Endothelial cell of umbilical vein (primary cell): ENCODE data around the gene TFF1. TPM values are rescaled to one million over a fixed set of nuclear protein-coding genes. Genes with fewer than 3 reads are reported as not detected.

Source experiments
- BruUV-seq: library from RNA; stranded (reverse); fragments of 400-500 nt; replicated peaks from 2 replicates; lab custom pipeline; 2021; lab: Mats Ljungman, UMichigan
- CTCF ChIA-PET: fragments of 300-600, 350-600 bp; sonication (Branson Sonifier 250); formaldehyde crosslinking; loops from one replicate; lab custom pipeline; 2021; ENCODE audit warnings: antibody characterized with exemption, inconsistent platforms; lab: Charles Lee
- POLR2A ChIA-PET: fragments of 300-600, 350-600 bp; sonication (Branson Sonifier 250); formaldehyde crosslinking; loops from one replicate; lab custom pipeline; 2021; ENCODE audit warnings: antibody characterized with exemption, inconsistent platforms; lab: Charles Lee
- DNase-seq: peaks from one replicate; pipeline ENCODE4 v3.0.0-alpha.2; 2011; ENCODE audit warnings: low read depth, low spot score
- FAIRE-seq: peaks from 2 replicates; lab custom pipeline; 2011; peaks lifted over from hg19 to GRCh38; lab: Jason Lieb, UNC
- H2AFZ ChIP-seq: 2 replicates; pipeline ENCODE4 v1.6.0; 2012; ENCODE audit warnings: low read depth, low read length, control low read depth, inconsistent platforms
- H3K27ac ChIP-seq: 2 replicates; pipeline ENCODE4 v1.5.1; 2011; ENCODE audit warnings: low read depth, mild to moderate bottlenecking, control low read depth, low read length, moderate library complexity; ENCODE audit not compliant: insufficient read depth
- H3K27me3 ChIP-seq, 2 experiments: 2 replicates each; pipeline versions ENCODE4 v1.6.0 to v1.6.1; 2011; ENCODE audit warnings: low read length in 2 of 2, mixed read lengths in 1 of 2; ENCODE audit not compliant: control insufficient read depth in 2 of 2, insufficient read depth in 2 of 2
- H3K36me3 ChIP-seq, 2 experiments: 2 replicates in 1 of 2; 3 replicates in 1 of 2; pipeline ENCODE4 v1.5.1; 2011; ENCODE audit warnings: low read length in 2 of 2, mild to moderate bottlenecking in 1 of 2, moderate library complexity in 1 of 2; ENCODE audit not compliant: control insufficient read depth in 2 of 2, insufficient read depth in 2 of 2; ENCODE audit errors: extremely low read depth in 1 of 2
- H3K4me1 ChIP-seq: 3 replicates; pipeline ENCODE4 v1.5.1; 2011; ENCODE audit warnings: mild to moderate bottlenecking, low read length; ENCODE audit not compliant: control insufficient read depth, insufficient read depth; ENCODE audit errors: extremely low read depth
- H3K4me2 ChIP-seq: 2 replicates; pipeline ENCODE4 v1.6.1; 2011; ENCODE audit warnings: low read length, control low read depth, mixed read lengths; ENCODE audit not compliant: insufficient read depth
- H3K4me3 ChIP-seq, 3 experiments: fragments of 200-600 bp in 1 of 3; sonication (generic), shearing (Covaris generic) in 1 of 3; replicated peaks in 1 of 3; 2 replicates each; pipeline ENCODE4 v1.5.1; 2011 to 2016; ENCODE audit warnings: control low read depth in 3 of 3, low read length in 3 of 3, mild to moderate bottlenecking in 2 of 3, inconsistent platforms in 1 of 3, low read depth in 1 of 3, moderate library complexity in 1 of 3; ENCODE audit not compliant: insufficient read depth in 1 of 3
- H3K79me2 ChIP-seq: 2 replicates; pipeline ENCODE4 v1.6.0; 2012; ENCODE audit warnings: low read length, inconsistent platforms; ENCODE audit not compliant: control insufficient read depth, insufficient read depth
- H3K9ac ChIP-seq: replicated peaks from 2 replicates; pipeline ENCODE3; 2011; ENCODE audit warnings: low read length, control low read depth; ENCODE audit not compliant: insufficient read depth; ENCODE audit errors: extremely low read depth
- H3K9me1 ChIP-seq: replicated peaks from 3 replicates; pipeline ENCODE4 v1.6.0; 2011; ENCODE audit warnings: mild to moderate bottlenecking, low read length; ENCODE audit not compliant: control insufficient read depth, insufficient read depth; ENCODE audit errors: extremely low read depth
- H3K9me3 ChIP-seq: replicated peaks from 2 replicates; pipeline ENCODE4 v1.5.1; 2012; ENCODE audit warnings: low read length, inconsistent platforms; ENCODE audit not compliant: control insufficient read depth, insufficient read depth
- H4K20me1 ChIP-seq: replicated peaks from 2 replicates; pipeline ENCODE3; 2011; ENCODE audit warnings: mild to moderate bottlenecking, low read length; ENCODE audit not compliant: control insufficient read depth, insufficient read depth; ENCODE audit errors: extremely low read depth
- EZH2 ChIP-seq: IDR thresholded peaks from 2 replicates; pipeline ENCODE4 v1.6.1; 2012; ENCODE audit warnings: borderline replicate concordance, low read depth, mild to moderate bottlenecking, moderate library complexity, low read length, inconsistent platforms; ENCODE audit not compliant: severe bottlenecking
- FOS ChIP-seq: IDR thresholded peaks from 2 replicates; pipeline ENCODE4 v1.6.1; 2011; ENCODE audit warnings: mild to moderate bottlenecking, low read length, moderate library complexity, borderline replicate concordance; ENCODE audit not compliant: insufficient read depth
- GATA2 ChIP-seq: IDR thresholded peaks from 2 replicates; pipeline ENCODE4 v1.7.0; 2011; ENCODE audit warnings: low read depth, mild to moderate bottlenecking, moderate library complexity, mixed read lengths, low read length; ENCODE audit not compliant: insufficient read length, insufficient read depth
- JUN ChIP-seq: IDR thresholded peaks from 2 replicates; pipeline ENCODE4 v1.6.1; 2011; ENCODE audit warnings: borderline replicate concordance, low read depth; ENCODE audit not compliant: insufficient read length, insufficient read depth
- MAX ChIP-seq: IDR thresholded peaks from 2 replicates; pipeline ENCODE4 v1.6.1; 2011; ENCODE audit not compliant: insufficient read depth, insufficient read length
- MYC ChIP-seq: IDR thresholded peaks from one replicate; pipeline ENCODE4 v1.6.1; 2011; ENCODE audit warnings: mild to moderate bottlenecking, low read depth, low read length
- POLR2A ChIP-seq: IDR thresholded peaks from 2 replicates; pipeline ENCODE4 v1.6.1; 2012; ENCODE audit warnings: low read depth, mild to moderate bottlenecking, control low read depth, low read length
- POLR2AphosphoS5 ChIP-seq: IDR thresholded peaks from 2 replicates; pipeline ENCODE4 v1.6.1; 2012; ENCODE audit warnings: low read depth, mild to moderate bottlenecking, control low read depth, low read length, moderate library complexity; ENCODE audit not compliant: insufficient read depth
- dilution Hi-C: fragments of 300-500 bp; cut with MboI; formaldehyde crosslinking; loops from one replicate; pipeline ENCODE4 v1.15.0; 2019; ENCODE audit warnings: low sequenced_read_pairs; ENCODE audit not compliant: extremely low pct_ligation_motif_present
- intact Hi-C: fragments of 100-400 bp; cut with micrococcal nuclease; formaldehyde crosslinking; loops from one replicate; pipeline ENCODE4 v1.10.0; 2022
- polyA plus RNA-seq, 4 experiments: library from polyadenylated mRNA; depleted of rRNA in 3 of 4; stranded (reverse) in 3 of 4; unstranded in 1 of 4; fragments of >200 nt; gene quantifications; 2 replicates each; pipeline versions ENCODE4 v1.2.1 to v1.2.3, GENCODE V29; 2011 to 2012; ENCODE audit warnings: missing spikeins in 1 of 4
- total RNA-seq: library from RNA; stranded (reverse); gene quantifications from 2 replicates; pipeline ENCODE4 v1.2.3, GENCODE V29; 2021
- TF ChIP-seq, protein P1 (sequence below), 2 donors: IDR thresholded peaks; 1 replicate in 1 of 2; 2 replicates in 1 of 2; pipeline ENCODE4 v1.5.1; 2011; ENCODE audit warnings: low read length in 2 of 2, mild to moderate bottlenecking in 2 of 2, moderate library complexity in 2 of 2, control low read depth in 1 of 2, inconsistent platforms in 1 of 2, low read depth in 1 of 2; ENCODE audit not compliant: insufficient read depth in 1 of 2; ENCODE audit errors: extremely low read depth in 1 of 2

The TFF1 gene
- total and polyA plus RNA-seq, 2 donors (not counting 3 experiments of a cell fraction or from before 2014, with no cell fraction given), result not detected

- no peaks in the 10 kb centered on the region for H3K27me3 ChIP-seq
- H3K9ac ChIP-seq, result no peak overlapping the region
- no peaks in the 10 kb centered on the region for H3K79me2 ChIP-seq
- no peaks in the 10 kb centered on the region for H4K20me1 ChIP-seq
- intact Hi-C loops (no loop called here), dilution Hi-C loops (no loop called here)
- H2AFZ ChIP-seq, result no peak overlapping the region
- no TSS peak for BruUV-seq
- H3K9me1 ChIP-seq, result no peaks in the 10 kb centered on the region
- no peaks in the 10 kb centered on the region for H3K9me3 ChIP-seq
- FAIRE-seq, result no peak
- H3K4me2 ChIP-seq, result no peak overlapping the region
- no peak overlapping the region for H3K4me3 ChIP-seq
- CTCF ChIA-PET, result interaction anchor here (1.0 kb wide), 2 partner anchors 14 to 64 kb away, joined by 3 read pairs; no protein-coding TSS in a partner anchor
- POLR2A ChIA-PET, result no interaction called here
- H3K4me1 ChIP-seq, result no peaks in the 10 kb centered on the region
- H3K36me3 ChIP-seq, result no peaks in the 10 kb centered on the region
- DNase-seq, result no peak
- H3K27ac ChIP-seq, result no peak overlapping the region
- no peak for TF ChIP-seq JUN
- TF ChIP-seq POLR2AphosphoS5, result no peak
Measured at GRCh38 chr21:42375506-42375905, 9.2 kb upstream of the TFF1 start.

- no peaks in the 10 kb centered on the region for H3K4me1 ChIP-seq
- no peaks in the 10 kb centered on the region for H3K27me3 ChIP-seq
- no peak overlapping the region for H3K4me2 ChIP-seq
- DNase-seq, result no peak
- H3K4me3 ChIP-seq, result no peak overlapping the region
- no peak overlapping the region for H3K27ac ChIP-seq
- intact Hi-C loops, result no loop called here
- TF ChIP-seq, protein P1, sequence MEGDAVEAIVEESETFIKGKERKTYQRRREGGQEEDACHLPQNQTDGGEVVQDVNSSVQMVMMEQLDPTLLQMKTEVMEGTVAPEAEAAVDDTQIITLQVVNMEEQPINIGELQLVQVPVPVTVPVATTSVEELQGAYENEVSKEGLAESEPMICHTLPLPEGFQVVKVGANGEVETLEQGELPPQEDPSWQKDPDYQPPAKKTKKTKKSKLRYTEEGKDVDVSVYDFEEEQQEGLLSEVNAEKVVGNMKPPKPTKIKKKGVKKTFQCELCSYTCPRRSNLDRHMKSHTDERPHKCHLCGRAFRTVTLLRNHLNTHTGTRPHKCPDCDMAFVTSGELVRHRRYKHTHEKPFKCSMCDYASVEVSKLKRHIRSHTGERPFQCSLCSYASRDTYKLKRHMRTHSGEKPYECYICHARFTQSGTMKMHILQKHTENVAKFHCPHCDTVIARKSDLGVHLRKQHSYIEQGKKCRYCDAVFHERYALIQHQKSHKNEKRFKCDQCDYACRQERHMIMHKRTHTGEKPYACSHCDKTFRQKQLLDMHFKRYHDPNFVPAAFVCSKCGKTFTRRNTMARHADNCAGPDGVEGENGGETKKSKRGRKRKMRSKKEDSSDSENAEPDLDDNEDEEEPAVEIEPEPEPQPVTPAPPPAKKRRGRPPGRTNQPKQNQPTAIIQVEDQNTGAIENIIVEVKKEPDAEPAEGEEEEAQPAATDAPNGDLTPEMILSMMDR (IDR thresholded peaks at IDR 0.05; ENCODE audit: extremely low read depth in 1 of 2, insufficient read depth in 1 of 2, low read depth in 1 of 2, low read length in 2 of 2), result no peak
- no peak for TF ChIP-seq MYC
- TF ChIP-seq EZH2, result no peak
- TF ChIP-seq JUN, result no peak
- no peak for TF ChIP-seq GATA2
- TF ChIP-seq POLR2A, result no peak
- no peak for TF ChIP-seq FOS
- no peak for TF ChIP-seq POLR2AphosphoS5
- no peak for TF ChIP-seq MAX
- no peaks in the 10 kb centered on the region for H3K9me3 ChIP-seq
- no peaks in the 10 kb centered on the region for H3K9me1 ChIP-seq
- no peak overlapping the region for H2AFZ ChIP-seq
- CTCF ChIA-PET, result interaction anchor here (1.0 kb wide), 2 partner anchors 13 to 64 kb away, joined by 3 read pairs; no protein-coding TSS in a partner anchor
- no peaks in the 10 kb centered on the region for H4K20me1 ChIP-seq
- dilution Hi-C loops, result no loop called here
- no peaks in the 10 kb centered on the region for H3K79me2 ChIP-seq
- H3K9ac ChIP-seq, result no peak overlapping the region
- BruUV-seq, result no TSS peak
- no peak for FAIRE-seq
- POLR2A ChIA-PET, result no interaction called here
- H3K36me3 ChIP-seq, result no peaks in the 10 kb centered on the region
Measured at GRCh38 chr21:42374864-42375499, 8.6 kb upstream of the TFF1 start.
